ENCODE results near the gene OTUD3.
"Not testable (repeated sequence)": the region's sequence is repeated elsewhere in the genome, so short reads cannot be mapped to it uniquely, and the experiment has no call there.

OTUD3 gene

GRCh38 chr1:19920132-19920710 lies 38.0 kb downstream of the OTUD3 start:
- no peak for DNase-seq (ENCODE audit: low read depth in 2 of 2)

GRCh38 chr1:19921310-19921709 lies 39.1 kb downstream of the OTUD3 start:
- no peak for DNase-seq (ENCODE audit: low read depth in 2 of 2)

GRCh38 chr1:19922015-19922688 lies 40.0 kb downstream of the OTUD3 start:
- no peak for DNase-seq (ENCODE audit: low read depth in 2 of 2)

GRCh38 chr1:19923137-19923952 lies 41.1 kb downstream of the OTUD3 start, which contains the start of gene PLA2G2E:
Gene PLA2G2E (minus strand): TSS chr1:19923617. CDS start chr1:19923559, 58 bp downstream.
- no peak for DNase-seq (ENCODE audit: low read depth in 2 of 2)

- DNase-seq (ENCODE audit: low read depth in 2 of 2): no peak
Measured at GRCh38 chr1:19923953-19924346, 41.8 kb downstream of the OTUD3 start.

- DNase-seq (ENCODE audit: low read depth in 2 of 2): no peak
Measured at GRCh38 chr1:19925342-19926070, 43.3 kb downstream of the OTUD3 start.

GRCh38 chr1:19926296-19927129 lies 44.3 kb downstream of the OTUD3 start:
- DNase-seq (ENCODE audit: low read depth in 2 of 2): no peak

- DNase-seq (ENCODE audit: low read depth in 2 of 2): not testable (repeated sequence)
Measured at GRCh38 chr1:19927130-19927421, 44.9 kb downstream of the OTUD3 start.

- DNase-seq (ENCODE audit: low read depth in 2 of 2): no peak
Measured at GRCh38 chr1:19932866-19933265, 50.7 kb downstream of the OTUD3 start.

GRCh38 chr1:19934336-19934735 lies 52.1 kb downstream of the OTUD3 start:
- no peak for DNase-seq (ENCODE audit: low read depth in 2 of 2)

GRCh38 chr1:19936061-19936750 lies 54.0 kb downstream of the OTUD3 start:
- DNase-seq (ENCODE audit: low read depth in 2 of 2): no peak

- no peak for DNase-seq (ENCODE audit: low read depth in 2 of 2)
Measured at GRCh38 chr1:19938472-19938871, 56.3 kb downstream of the OTUD3 start.

- DNase-seq (ENCODE audit: low read depth in 2 of 2): no peak
Measured at GRCh38 chr1:19940486-19941205, 58.5 kb downstream of the OTUD3 start.

- no peak for DNase-seq (ENCODE audit: low read depth in 2 of 2)
Measured at GRCh38 chr1:19941206-19941568, 59.0 kb downstream of the OTUD3 start.

- no peak for DNase-seq (ENCODE audit: low read depth in 2 of 2)
Measured at GRCh38 chr1:19942088-19942487, 59.9 kb downstream of the OTUD3 start.

GRCh38 chr1:19942657-19943056 lies 60.5 kb downstream of the OTUD3 start:
- DNase-seq (ENCODE audit: low read depth in 2 of 2): no peak

- DNase-seq (ENCODE audit: low read depth in 2 of 2): no peak
Measured at GRCh38 chr1:19945914-19946313, 63.7 kb downstream of the OTUD3 start.

GRCh38 chr1:19946331-19946751 lies 64.1 kb downstream of the OTUD3 start:
- DNase-seq (ENCODE audit: low read depth in 2 of 2): no peak

- no peak for DNase-seq (ENCODE audit: low read depth in 2 of 2)
Measured at GRCh38 chr1:19946971-19947370, 64.8 kb downstream of the OTUD3 start.

GRCh38 chr1:19949016-19949415 lies 66.8 kb downstream of the OTUD3 start:
- DNase-seq (ENCODE audit: low read depth in 2 of 2): no peak

Measured in stimulated activated CD8-positive, alpha-beta memory T cell treated with anti-CD3 and anti-CD28 coated beads, Interleukin-2, amount 100 ng/mL, for 48 hours (primary cell).